Activated naive CD4-positive, alpha-beta T cell treated with anti-CD3 and anti-CD28 coated beads, Interleukin-2, amount 10 ng/mL, durations not matched to agents 7 days and 5 days (primary cell): ENCODE measurements around the gene FBRS.

Experiments used
- CTCF ChIA-PET: fragments of 350-600 bp; sonication (Branson Sonifier 250); formaldehyde crosslinking; loops from one replicate; lab custom pipeline; 2021; ENCODE audit warnings: antibody characterized with exemption; lab: Charles Lee
- DNase-seq: peaks from one replicate; pipeline ENCODE4 v3.0.0-alpha.2; 2020
- H3K27ac Mint-ChIP-seq: one replicate; pipeline ENCODE4 v1.8.0; 2021; ENCODE audit warnings: mild to moderate bottlenecking, moderate library complexity, mixed read lengths
- H3K27me3 Mint-ChIP-seq: one replicate; pipeline ENCODE4 v1.8.0; 2021; ENCODE audit warnings: mild to moderate bottlenecking, mixed read lengths
- H3K36me3 Mint-ChIP-seq: one replicate; pipeline ENCODE4 v1.8.0; 2021; ENCODE audit warnings: mixed read lengths
- H3K4me1 Mint-ChIP-seq: one replicate; pipeline ENCODE4 v1.8.0; 2021; ENCODE audit warnings: mixed read lengths
- H3K4me3 Mint-ChIP-seq: one replicate; pipeline ENCODE4 v1.8.0; 2021; ENCODE audit warnings: mild to moderate bottlenecking, moderate library complexity, mixed read lengths
- H3K9me3 Mint-ChIP-seq: one replicate; pipeline ENCODE4 v1.8.0; 2021; ENCODE audit warnings: mixed read lengths

FBRS gene

GRCh38 chr16:30657866-30658730 is at the start of gene FBRS:
Gene FBRS, plus strand, starts transcription at chr16:30658431. Its CDS starts 1,088 bp downstream, at chr16:30659519.
- H3K4me1 Mint-ChIP-seq: peaks cover 56% of the 10 kb centered on the region
- peak; percentile 100 for DNase-seq
- CTCF ChIA-PET: interaction anchor here (0.7 to 4.8 kb wide), 10 partner anchors 8 to 157 kb away, joined by 3 to 56 read pairs (median 4); partner anchors contain the start of gene PRR14
- H3K4me3 Mint-ChIP-seq: peak within 1 kb of the TSS; percentile 79
- peak within 1 kb of the TSS; percentile 99 for H3K27ac Mint-ChIP-seq
- no peaks in the 10 kb centered on the region for H3K9me3 Mint-ChIP-seq
- no peaks in the 10 kb centered on the region for H3K27me3 Mint-ChIP-seq
- peaks cover 47% of the 10 kb centered on the region for H3K36me3 Mint-ChIP-seq

GRCh38 chr16:30609002-30609925 is 49.0 kb upstream of the FBRS start:
- Mint-ChIP-seq H3K36me3 (peaks cover 33% of the 10 kb centered on the region), H3K4me1 (peaks cover 35% of the 10 kb centered on the region), H3K27me3 (peaks cover 3% of the 10 kb centered on the region), H3K9me3 (no peaks in the 10 kb centered on the region), H3K27ac (peak overlapping the region; percentile 97), H3K4me3 (peak overlapping the region; percentile 88)
- peak; percentile 61 for DNase-seq
- CTCF ChIA-PET: interaction anchor here (0.5 to 3.8 kb wide), 9 partner anchors 9 to 179 kb away, joined by 3 to 26 read pairs (median 4); partner anchors contain the start of genes DCTPP1 and PRR14

GRCh38 chr16:30609926-30610839 is 48.0 kb upstream of the FBRS start, which contains the start of gene ZNF689:
Gene ZNF689, minus strand, starts transcription at chr16:30610389. Its CDS starts 348 bp downstream, at chr16:30610041.
- CTCF ChIA-PET: interaction anchor here (0.6 to 3.8 kb wide), 6 partner anchors 12 to 180 kb away, joined by 3 to 26 read pairs (median 3); partner anchors contain the start of gene DCTPP1
- DNase-seq: peak; percentile 96
- Mint-ChIP-seq H3K36me3 (peaks cover 25% of the 10 kb centered on the region), H3K4me1 (peaks cover 36% of the 10 kb centered on the region), H3K27ac (peak within 1 kb of the TSS; percentile 97), H3K9me3 (no peaks in the 10 kb centered on the region), H3K27me3 (peaks cover 4% of the 10 kb centered on the region), H3K4me3 (peak within 1 kb of the TSS; percentile 88)

DNA sequence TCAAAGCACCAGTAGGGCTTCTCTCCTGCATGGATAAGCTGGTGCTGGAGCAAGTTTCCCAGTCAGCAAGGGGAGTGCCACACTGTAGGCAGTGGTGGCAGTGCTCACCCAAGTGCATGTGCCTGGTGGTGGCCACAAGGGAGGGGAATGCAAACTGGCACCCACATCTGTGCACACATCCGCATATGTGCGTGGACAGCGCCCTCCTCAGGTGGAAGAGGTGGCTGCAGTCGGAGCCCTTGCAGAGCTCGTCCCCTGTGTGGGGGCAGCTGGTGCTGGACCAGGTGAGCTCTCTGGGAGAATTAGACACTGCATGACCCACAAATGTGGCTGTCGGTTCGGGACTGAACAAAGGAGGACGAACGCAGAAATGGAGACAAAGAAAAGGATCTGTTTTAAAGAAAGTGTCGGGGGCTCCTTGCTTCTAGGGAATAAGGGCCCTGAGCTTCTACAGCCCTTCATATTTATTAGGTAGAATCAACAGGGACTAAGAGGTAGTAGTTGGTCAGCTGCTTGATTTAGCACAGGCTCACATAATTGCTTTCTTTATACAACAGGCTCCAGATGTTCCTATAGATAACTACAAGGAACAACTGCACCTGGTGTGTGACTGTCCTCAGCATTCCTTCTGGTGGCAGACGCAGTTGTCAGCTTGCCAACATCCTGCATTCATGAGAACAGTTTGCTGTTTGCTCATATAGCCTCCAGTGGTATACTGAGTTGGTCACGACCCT is 42.7 kb upstream of the FBRS start:
- peaks cover 12% of the 10 kb centered on the region for H3K27me3 Mint-ChIP-seq
- peaks cover under 1% of the 10 kb centered on the region for H3K36me3 Mint-ChIP-seq
- H3K27ac Mint-ChIP-seq: no peak overlapping the region
- CTCF ChIA-PET: interaction anchor here (0.6 to 3.6 kb wide), 31 partner anchors 8 to 552 kb away, joined by 3 to 34 read pairs (median 4); partner anchors contain the start of genes DCTPP1 and ZNF688
- peaks cover 15% of the 10 kb centered on the region for H3K4me1 Mint-ChIP-seq
- H3K9me3 Mint-ChIP-seq: no peaks in the 10 kb centered on the region
- peak; percentile 87 for DNase-seq
- H3K4me3 Mint-ChIP-seq: no peak overlapping the region

- CTCF ChIA-PET: interaction anchor here (0.7 to 2.5 kb wide), 6 partner anchors 7 to 21 kb away, joined by 3 to 15 read pairs (median 3); no protein-coding TSS in a partner anchor
- H3K27ac Mint-ChIP-seq: no peak overlapping the region
- no peak for DNase-seq
- H3K4me3 Mint-ChIP-seq: no peak overlapping the region
- no peaks in the 10 kb centered on the region for H3K9me3 Mint-ChIP-seq
- peaks cover 5% of the 10 kb centered on the region for H3K4me1 Mint-ChIP-seq
- H3K36me3 Mint-ChIP-seq: no peaks in the 10 kb centered on the region
- peaks cover 31% of the 10 kb centered on the region for H3K27me3 Mint-ChIP-seq
Observed at GRCh38 chr16:30619202-30619601, 39.0 kb upstream of the FBRS start.

DNA sequence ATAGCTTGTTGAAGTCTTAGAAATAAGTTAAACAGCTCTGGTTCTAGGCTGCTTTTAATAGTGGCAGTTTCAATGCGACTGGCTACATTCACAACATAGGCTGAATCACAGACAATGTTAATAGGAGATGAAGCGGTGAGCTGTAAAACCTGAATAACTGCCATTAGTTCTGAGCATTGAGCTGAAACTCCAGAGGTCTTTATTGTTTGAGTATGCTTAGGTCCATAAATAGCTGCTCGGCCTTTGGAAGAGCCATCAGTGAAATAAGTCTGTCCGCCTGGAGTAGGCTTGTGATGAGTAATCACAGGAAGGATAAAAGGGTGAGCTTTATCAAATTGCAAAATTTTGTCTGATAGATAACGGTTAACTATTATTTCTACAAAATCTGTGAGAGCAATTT is 38.6 kb upstream of the FBRS start:
- CTCF ChIA-PET: interaction anchor here (0.7 to 2.5 kb wide), 6 partner anchors 9 to 190 kb away, joined by 3 to 15 read pairs (median 4); partner anchors contain the start of gene DCTPP1
- Mint-ChIP-seq H3K27me3 (peaks cover 33% of the 10 kb centered on the region), H3K4me3 (no peak overlapping the region), H3K4me1 (peaks cover 4% of the 10 kb centered on the region), H3K9me3 (no peaks in the 10 kb centered on the region), H3K27ac (no peak overlapping the region), H3K36me3 (no peaks in the 10 kb centered on the region)
- no peak for DNase-seq

DNA sequence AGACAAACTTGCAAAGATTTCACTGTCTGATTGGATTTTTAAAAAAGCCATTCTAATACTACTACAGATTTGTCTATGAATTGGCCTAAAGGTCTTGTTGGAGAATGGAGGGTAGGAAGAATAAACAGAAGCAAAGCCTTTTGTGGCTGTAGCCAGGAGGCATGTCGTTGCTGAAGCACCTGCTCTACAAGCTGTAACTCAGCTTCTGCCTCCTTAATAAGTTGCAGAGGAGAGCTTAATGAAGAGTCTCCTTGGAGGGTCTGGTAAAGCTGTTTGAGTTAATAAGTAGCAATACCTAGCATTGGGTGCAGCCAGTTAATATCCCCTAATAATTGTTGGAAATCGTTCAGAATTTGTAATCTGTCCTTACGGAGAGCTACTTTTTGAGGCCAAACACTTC is 38.1 kb upstream of the FBRS start:
- Mint-ChIP-seq H3K4me3 (no peak overlapping the region), H3K36me3 (no peaks in the 10 kb centered on the region)

GRCh38 chr16:30621765-30622164 is 36.5 kb upstream of the FBRS start:
- no peaks in the 10 kb centered on the region for H3K36me3 Mint-ChIP-seq
- H3K27ac Mint-ChIP-seq: no peak overlapping the region
- no peaks in the 10 kb centered on the region for H3K9me3 Mint-ChIP-seq
- CTCF ChIA-PET: interaction anchor here (1.7 kb wide), 1 partner anchor 212 kb away, joined by 4 read pairs; no protein-coding TSS in a partner anchor
- H3K27me3 Mint-ChIP-seq: peaks cover 27% of the 10 kb centered on the region
- DNase-seq: no peak
- no peak overlapping the region for H3K4me3 Mint-ChIP-seq
- H3K4me1 Mint-ChIP-seq: no peaks in the 10 kb centered on the region

More for the DNA sequence above, 38.1 kb upstream of the FBRS start:
- DNase-seq: no peak
- H3K4me1 Mint-ChIP-seq: peaks cover 4% of the 10 kb centered on the region
- H3K9me3 Mint-ChIP-seq: no peaks in the 10 kb centered on the region
- CTCF ChIA-PET: interaction anchor here (0.7 to 2.5 kb wide), 6 partner anchors 9 to 190 kb away, joined by 3 to 15 read pairs (median 4); partner anchors contain the start of gene DCTPP1
- no peak overlapping the region for H3K27ac Mint-ChIP-seq
- peaks cover 32% of the 10 kb centered on the region for H3K27me3 Mint-ChIP-seq

DNA sequence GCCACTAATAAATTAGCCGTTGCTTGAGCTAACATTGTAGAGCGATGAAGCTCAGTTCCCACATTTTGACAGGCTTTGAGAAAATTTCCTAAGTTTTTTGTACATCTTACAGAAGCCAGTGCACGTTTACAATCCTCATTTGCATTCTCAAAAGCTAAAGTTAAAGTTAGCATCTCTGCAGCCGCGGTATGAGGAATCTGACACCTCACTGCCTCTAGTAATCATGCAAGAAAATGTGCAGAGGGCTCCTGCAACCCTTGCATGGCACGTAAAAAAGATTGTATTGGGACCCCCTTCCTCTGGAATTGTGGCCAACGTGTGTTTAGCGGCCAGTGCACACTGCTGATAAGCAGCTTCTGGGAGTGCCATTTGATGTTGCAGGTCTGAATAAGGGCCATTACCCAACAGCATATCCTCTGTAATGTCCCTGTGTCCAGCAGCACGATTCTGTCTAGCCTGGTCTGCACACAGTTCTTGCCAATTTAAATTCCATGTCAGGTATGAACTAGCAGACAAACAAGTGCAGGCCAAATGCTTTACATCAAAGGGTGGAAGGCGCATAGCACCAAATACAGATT is 35.7 kb upstream of the FBRS start:
- Mint-ChIP-seq H3K27me3 (peaks cover 27% of the 10 kb centered on the region), H3K9me3 (no peaks in the 10 kb centered on the region), H3K36me3 (no peaks in the 10 kb centered on the region), H3K4me3 (no peak overlapping the region), H3K27ac (no peak overlapping the region), H3K4me1 (no peaks in the 10 kb centered on the region)
- CTCF ChIA-PET: interaction anchor here (1.7 kb wide), 1 partner anchor 213 kb away, joined by 4 read pairs; no protein-coding TSS in a partner anchor
- DNase-seq: no peak

DNA sequence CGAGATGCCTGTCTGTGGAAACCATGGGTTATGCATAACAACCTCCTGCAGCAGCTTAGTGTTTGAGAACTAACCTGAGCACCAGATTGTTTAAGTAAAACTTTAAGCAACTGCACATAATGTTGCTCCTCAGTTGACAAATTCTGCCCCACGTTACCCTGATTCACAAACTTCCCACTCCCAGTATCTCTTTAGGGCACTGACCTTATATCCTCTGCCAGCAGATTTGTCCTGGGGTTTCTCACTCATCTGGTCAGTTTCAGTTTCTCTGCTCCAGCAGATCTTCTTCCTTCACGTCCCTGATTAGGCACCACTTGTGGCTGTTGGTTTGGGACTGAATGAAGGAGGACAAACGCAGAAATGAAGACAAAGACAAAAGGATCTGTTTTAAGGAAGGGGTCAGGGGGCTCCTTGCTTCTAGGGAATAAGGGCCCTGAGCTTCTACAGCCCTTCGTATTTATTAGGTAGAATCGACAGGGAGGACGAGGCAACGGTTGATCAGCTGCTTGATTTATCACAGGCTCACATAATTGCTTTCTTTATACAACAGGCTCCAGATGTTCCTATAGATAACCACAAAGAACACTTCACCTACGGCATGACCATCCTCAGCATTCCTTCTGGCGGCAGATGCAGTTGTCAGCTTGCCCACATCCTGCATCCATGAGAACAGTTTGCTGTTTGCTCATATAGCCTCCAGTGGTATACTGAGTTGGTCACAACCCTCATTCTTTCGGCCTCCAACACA is 34.5 kb upstream of the FBRS start:
- Mint-ChIP-seq H3K9me3 (no peaks in the 10 kb centered on the region), H3K4me1 (peaks cover 6% of the 10 kb centered on the region), H3K4me3 (no peak overlapping the region), H3K36me3 (no peaks in the 10 kb centered on the region), H3K27ac (no peak overlapping the region), H3K27me3 (peaks cover 21% of the 10 kb centered on the region)
- CTCF ChIA-PET: interaction anchor here (1.4 kb wide), 1 partner anchor 8 kb away, joined by 7 read pairs; no protein-coding TSS in a partner anchor
- DNase-seq: no peak

DNA sequence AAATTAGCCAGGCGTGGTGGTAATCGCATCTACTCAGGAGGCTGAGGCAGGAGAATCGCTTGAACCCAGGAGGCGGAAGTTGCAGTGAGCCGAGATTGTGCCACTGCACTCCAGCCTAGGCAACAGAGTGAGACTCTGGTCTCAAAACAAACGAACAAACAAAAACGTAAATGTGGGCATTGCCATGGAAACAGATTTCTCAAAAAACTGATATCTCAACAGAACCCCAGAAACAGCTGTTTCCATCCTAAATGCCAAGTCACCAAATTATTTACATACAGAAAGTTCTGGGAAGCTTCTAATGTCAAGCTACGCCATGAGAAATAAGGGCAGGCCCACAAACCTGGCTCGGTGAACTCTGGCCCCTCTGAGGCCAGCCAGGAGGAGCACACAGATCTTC is 32.0 kb upstream of the FBRS start:
- H3K4me1 Mint-ChIP-seq: peaks cover 12% of the 10 kb centered on the region
- DNase-seq: no peak
- no peak overlapping the region for H3K4me3 Mint-ChIP-seq
- H3K9me3 Mint-ChIP-seq: no peaks in the 10 kb centered on the region
- no peaks in the 10 kb centered on the region for H3K36me3 Mint-ChIP-seq
- H3K27ac Mint-ChIP-seq: no peak overlapping the region
- CTCF ChIA-PET: interaction anchor here (0.6 to 1.1 kb wide), 3 partner anchors 7 to 196 kb away, joined by 3 to 4 read pairs (median 3); partner anchors contain the start of gene DCTPP1
- H3K27me3 Mint-ChIP-seq: peaks cover 33% of the 10 kb centered on the region
